GM21529 (cell line): Measurements from ENCODE around the gene PODXL.
"Not testable (repeated sequence)": the region's sequence is repeated elsewhere in the genome, so short reads cannot be mapped to it uniquely, and the experiment has no call there.

Experiments
- ATAC-seq: cut with Tn5 transposase; IDR thresholded peaks from one replicate; pipeline ENCODE4 v1.9.1; 2021; ENCODE audit not compliant: unreplicated experiment

PODXL gene

GRCh38 chr7:131511774-131512535 is 44.5 kb downstream of the PODXL start:
- no peak for ATAC-seq

DNA sequence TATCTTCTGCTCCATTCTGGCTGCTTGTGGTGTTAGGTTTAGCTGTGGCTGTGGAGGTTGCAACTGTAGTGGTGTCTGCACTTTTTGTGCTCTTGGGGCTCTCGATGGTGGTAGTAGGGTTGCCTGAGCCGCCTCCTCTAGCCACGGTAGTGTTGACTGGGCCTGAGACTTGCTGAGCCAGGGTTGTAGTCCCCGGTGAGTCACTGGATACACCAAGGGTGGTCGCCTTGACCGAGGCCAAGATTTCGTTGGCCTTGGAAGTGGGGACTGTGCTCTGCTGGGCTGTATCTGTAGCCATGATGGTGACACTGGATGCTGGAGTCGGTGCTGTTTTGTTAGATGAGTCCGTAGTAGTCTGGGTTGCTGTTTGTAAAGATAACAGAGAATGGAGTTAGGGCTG is 45.4 kb downstream of the PODXL start:
- ATAC-seq: no peak

DNA sequence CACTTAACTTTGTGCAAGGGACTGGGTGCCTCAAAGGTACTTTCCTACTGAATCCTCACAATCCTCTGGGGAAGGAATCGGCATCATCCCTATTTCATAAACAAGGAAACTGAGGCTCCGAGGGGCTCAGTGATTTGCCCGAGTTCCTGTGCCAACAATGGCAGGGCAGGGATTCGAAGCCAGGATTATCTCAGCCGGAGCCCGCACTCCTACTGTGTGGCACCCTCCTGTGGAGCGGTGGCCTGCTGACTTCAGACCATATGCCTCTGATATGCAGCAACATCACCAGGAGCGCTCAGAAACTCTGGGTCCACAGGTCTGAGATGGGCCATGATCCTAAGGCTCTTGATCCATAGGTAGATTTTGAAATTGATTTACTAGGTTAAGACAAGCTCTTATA is 46.6 kb downstream of the PODXL start:
- no peak for ATAC-seq

- ATAC-seq: no peak
These were observed 47.5 kb downstream of the PODXL start for GRCh38 chr7:131508754-131509486.

DNA sequence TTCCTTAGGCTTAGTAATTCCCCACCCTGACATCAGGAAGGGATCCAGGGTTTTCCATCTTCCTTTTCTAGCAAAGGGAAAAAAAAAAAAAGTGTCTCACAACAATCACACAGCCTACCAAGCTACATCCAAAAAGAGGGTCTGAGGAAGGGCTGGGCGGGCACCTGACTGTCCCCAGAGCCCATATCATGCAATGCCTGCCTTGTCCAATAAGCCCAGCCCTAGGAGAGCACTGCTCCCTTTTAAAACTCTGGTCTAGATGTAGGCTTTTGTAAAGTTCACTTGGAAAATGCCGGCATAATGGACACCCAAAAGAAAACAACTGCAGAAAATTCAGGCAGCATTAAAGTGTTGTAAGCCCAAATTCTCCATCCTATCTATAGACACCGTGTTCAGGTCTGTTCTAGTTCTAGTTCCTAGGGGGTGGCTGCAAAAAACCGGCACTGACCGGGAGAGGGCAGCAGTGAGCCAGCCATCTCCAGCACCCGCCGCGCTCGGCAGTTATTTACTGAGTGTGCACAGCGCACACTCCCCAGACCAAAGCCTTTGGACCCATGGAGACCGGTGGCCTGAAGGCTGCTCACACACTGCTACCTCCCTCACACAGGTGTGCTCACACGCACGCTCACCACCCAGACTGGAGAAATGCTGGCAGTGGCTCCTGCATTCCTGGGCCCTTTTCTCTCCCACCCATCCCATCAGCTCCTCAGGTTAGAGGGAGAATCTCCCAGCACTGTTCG is 48.7 kb downstream of the PODXL start:
- peak; percentile 67 for ATAC-seq

GRCh38 chr7:131506597-131506996 is 49.8 kb downstream of the PODXL start:
- ATAC-seq: no peak

GRCh38 chr7:131505636-131506557 is 50.5 kb downstream of the PODXL start:
- ATAC-seq: no peak

DNA sequence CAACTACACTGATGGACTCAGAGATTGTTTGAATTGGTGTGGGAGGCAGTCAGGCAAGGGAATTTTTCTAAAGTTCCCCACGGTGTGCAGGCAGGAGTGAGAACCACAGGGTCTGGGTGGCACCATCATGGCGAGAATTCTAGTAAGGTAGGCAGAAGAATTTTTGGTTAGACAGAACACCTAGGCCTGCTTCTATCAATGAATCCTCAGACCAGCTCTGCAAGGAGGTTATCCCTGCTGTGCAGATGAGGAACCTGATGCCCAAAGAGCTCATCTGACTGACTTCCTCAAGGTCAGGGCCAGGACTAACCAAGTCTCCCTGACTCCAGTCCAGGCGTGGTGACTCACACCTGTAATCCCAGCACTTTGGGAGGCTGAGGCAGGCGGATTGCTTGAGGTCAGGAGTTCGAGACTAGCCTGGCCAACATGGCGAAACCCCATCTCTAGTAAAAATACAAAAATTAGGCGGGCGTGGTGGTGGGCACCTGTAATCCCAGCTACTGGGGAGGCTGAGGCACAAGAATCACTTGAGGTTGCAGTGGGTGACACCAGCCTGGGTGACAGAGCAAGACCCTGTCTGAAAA is 51.3 kb downstream of the PODXL start:
- not testable (repeated sequence) for ATAC-seq

GRCh38 chr7:131504157-131504899 is 52.1 kb downstream of the PODXL start:
- ATAC-seq: no peak

- no peak for ATAC-seq
These were observed 52.8 kb downstream of the PODXL start for GRCh38 chr7:131503639-131504038.

DNA sequence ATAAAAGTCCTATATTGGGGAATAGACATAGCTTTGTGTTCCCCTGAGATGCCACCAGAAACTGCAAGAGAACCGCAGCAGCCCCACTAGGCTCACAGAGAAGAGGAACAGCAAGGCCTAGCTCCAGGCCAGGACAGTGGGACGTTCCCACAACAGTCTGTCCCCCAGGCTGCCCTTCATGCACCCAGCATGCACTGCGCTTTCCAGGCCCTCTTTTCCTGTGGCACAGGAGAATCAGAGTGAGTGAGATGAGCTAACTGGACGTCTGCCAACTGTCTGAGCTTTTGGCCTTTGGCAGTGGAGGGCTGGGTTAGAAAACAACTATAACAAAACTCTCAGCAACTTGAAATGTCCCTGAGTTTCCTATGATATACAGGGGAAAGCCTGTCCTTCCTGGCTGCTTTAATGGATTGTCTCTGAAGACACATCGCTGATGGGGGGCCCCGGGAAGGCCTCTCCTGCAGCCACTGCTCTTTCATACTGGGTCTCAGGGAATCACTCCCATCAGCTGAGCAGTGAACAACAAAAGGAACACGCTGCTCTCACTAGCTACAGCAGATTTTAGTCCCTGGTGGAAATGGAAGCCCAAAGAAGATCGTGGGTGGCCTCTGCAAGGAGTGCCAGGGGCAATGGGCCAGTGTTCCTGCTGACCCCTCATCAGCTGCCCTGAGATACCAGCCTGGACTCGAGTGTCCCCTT is 53.5 kb downstream of the PODXL start:
- ATAC-seq: no peak

GRCh38 chr7:131501930-131502685 is 54.3 kb downstream of the PODXL start:
- no peak for ATAC-seq

GRCh38 chr7:131501422-131501821 is 55.0 kb downstream of the PODXL start:
- ATAC-seq: peak; percentile 90

- no peak for ATAC-seq
These were observed 56.1 kb downstream of the PODXL start for GRCh38 chr7:131500357-131500756.

DNA sequence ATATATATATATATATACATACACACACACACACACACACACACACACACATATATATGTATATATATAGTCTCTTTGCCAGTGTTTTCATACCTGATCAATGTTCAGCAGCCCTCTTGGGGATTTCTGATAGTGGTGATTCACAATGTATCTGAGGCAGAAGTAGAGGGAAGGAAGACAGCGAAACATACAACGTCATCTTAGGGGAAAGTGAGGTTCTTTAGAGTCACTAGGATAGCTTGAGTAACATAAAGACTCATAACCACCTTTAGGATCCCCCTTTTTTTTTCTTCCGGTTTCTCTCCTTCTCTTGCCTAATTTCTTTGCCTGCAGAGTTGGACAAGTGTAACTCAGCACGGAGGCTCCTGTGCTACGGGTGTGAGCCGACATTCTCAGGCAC is 56.6 kb downstream of the PODXL start:
- ATAC-seq: no peak

DNA sequence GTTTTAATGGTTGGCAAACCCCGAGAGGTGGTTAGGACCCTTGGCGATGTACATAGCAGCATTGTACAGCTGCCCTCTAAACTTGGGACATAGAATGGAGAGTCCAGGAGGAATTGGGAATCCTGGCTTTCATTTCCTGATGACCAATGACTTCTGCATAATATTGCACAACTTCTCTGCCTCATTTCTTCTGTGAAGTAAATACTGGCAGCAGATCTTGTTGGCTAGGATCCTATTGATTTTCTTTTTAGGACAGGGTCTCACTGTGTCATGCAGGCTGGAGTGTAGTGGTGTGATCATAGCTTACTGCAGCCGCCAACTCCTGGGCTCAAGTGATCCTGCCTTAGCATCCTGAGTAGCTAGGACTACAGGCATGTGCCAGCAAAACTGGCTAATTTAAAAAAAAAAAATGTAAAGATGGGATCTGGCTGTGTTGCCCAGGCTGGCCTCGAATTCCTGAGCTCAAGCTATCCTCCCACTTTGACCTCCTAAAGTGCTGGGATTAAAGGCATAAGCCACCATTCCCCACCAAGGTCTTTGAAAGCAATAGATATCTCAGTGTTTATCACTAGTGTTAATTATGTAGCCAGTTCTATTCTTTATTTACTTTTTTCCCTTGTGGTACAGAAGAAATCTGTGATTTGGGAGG is 58.1 kb downstream of the PODXL start:
- no peak for ATAC-seq

GRCh38 chr7:131497454-131497853 is 59.0 kb downstream of the PODXL start:
- ATAC-seq: no peak
